Measurements from ENCODE around the gene LMOD3.

LMOD3 gene

DNA sequence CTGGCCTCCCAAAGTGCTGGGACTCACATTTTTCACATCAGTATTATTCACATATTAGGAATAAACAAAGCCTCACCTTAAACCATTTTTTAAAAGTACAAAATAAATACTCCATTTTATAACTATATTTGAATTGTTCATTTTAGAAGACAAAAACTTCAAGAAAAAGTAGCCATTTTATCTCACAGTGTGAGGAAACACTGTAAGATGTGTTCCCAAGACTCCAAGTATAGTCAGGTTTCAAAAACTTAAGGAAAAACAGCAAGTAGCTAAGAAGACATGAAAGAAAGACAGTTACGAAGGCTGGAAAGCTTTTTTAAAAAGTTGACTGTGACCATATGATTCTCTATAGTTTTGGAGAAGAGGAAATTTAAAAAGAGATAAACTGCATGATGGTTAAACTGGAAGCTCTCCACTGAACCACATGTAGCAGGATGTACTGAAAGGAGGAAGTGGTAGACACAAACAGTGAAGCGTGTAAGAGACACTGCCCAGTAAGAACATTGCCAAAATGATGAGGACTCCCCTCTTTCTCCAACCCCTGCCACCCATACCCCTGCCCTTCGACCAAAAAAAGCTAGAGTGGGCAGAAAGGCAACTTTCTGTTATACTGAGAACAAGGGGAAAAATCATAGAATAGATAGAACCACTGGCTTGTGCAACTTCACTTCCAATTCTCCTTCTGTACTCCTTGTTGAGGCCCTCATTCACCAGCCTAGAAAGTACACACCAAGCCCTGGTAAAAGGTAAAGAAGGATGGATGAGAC, 64.0 kb downstream of the LMOD3 start:
- no peak for DNase-seq (ENCODE audit: low read depth)
